Measurements from ENCODE around the gene COL2A1.

COL2A1 gene

GRCh38 chr12:47988073-47989022 lies 15.9 kb downstream of the COL2A1 start:
- no peak for DNase-seq

GRCh38 chr12:47987411-47988072 lies 16.7 kb downstream of the COL2A1 start:
- DNase-seq = no peak

DNA sequence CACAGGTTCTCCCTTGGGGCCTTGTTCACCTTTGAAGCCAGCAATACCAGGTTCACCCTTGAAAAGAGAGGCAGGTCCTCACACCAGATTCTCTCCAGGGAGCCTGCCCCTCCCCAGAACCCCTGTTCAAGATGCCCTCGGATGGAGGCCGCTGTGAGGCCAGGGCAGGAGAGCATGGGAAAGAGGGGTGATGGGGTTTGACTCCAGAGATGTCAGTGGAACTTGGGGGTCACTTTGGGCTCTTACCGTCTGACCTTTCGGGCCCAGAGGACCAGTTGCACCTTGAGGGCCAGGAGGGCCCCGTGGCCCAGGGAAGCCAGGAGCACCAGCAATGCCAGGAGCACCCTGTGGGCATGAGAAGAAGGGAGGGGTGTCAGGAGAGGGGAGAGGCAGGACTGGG lies 17.4 kb downstream of the COL2A1 start:
- DNase-seq = no peak

GRCh38 chr12:47986291-47986660 lies 18.0 kb downstream of the COL2A1 start:
- DNase-seq = no peak

GRCh38 chr12:47985596-47986290 lies 18.5 kb downstream of the COL2A1 start:
- DNase-seq = no peak

DNA sequence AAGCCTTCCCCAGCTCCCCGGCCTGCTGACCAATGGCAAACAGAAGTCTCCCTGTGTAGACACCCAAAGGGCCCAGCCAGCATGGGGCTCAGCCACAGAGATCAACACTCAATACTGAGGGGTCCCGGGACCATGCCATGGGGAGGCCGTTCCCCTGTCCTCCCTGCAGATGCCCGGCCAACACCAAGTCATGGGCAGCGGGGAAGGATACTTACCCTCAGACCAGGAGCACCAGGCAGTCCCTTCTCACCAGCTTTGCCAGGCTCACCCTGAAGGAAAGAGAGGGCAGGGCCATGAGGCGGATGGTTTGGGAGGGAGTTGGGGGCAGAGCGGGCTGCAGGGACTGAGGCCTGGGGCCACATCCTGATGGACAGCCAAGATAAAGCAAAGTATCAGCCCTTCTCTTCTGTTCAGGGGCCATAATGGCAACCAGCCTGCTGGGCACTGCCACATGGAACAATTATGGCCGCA lies 19.9 kb downstream of the COL2A1 start:
- DNase-seq = no peak

GRCh38 chr12:47983541-47984115 lies 20.6 kb downstream of the COL2A1 start:
- DNase-seq = no peak

- no peak for DNase-seq
Measured at GRCh38 chr12:47982770-47983169, 21.5 kb downstream of the COL2A1 start.

- DNase-seq = no peak
Measured at GRCh38 chr12:47982311-47982710, 22.0 kb downstream of the COL2A1 start.

GRCh38 chr12:47981496-47982260 lies 22.6 kb downstream of the COL2A1 start:
- no peak for DNase-seq

DNA sequence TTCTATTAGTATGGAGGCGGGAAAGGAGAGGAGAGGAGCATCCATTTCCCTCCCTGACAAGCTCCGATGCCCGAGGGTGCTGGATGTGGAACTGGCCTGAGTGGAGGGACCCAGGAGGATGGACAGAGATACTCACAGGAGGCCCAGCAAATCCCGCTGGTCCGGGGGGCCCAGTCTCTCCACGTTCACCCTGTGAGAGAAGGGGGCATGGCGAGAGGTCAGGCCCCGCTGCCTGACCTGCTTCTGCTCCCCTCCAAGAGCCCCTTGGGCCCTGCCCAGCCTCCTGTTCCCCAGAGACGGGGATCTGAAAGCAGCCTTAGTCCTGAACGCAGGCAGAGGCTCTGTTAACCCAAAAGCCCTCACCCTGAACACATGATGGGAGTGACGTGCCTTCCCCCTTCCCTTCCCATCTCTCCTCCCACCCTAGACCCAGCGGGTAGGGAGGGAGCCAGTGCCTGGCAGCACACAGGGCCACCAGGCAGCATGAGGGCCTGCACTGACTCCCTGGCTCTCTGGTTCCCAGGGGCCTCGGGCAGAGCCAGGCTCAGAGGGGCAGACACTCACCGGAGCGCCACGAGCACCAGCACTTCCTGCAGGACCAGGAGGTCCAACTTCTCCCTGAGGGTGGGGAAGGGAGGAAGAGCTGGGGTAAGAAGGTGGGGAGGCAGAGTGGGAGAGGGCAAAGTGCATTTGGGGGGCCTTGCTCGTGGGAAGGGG lies 23.3 kb downstream of the COL2A1 start:
- no peak for DNase-seq

- no peak for DNase-seq
Measured at GRCh38 chr12:47980197-47980596, 24.1 kb downstream of the COL2A1 start.

DNA sequence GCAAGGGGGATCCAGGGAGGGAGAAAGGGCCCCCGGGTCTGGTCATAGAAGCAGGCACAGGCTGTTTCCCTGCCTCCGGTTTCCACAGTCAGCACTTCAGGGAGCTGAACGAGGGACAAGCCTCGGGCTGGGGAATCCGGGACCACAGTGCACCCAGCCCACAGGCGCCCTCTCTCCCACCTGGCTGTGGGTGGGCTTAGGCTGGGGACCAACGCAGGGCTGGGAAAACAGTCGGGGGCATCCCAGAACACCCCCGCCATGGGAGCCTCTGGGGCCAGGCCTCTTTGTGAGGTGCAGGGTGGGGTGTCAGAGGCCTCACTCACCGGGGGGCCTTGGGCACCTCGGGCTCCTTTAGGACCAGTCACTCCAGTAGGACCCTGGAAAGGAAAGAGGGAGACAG lies 24.6 kb downstream of the COL2A1 start:
- DNase-seq = no peak

- no peak for DNase-seq
Measured at GRCh38 chr12:47979166-47979565, 25.1 kb downstream of the COL2A1 start.

GRCh38 chr12:47978598-47978873 lies 25.7 kb downstream of the COL2A1 start:
- DNase-seq = no peak

DNA sequence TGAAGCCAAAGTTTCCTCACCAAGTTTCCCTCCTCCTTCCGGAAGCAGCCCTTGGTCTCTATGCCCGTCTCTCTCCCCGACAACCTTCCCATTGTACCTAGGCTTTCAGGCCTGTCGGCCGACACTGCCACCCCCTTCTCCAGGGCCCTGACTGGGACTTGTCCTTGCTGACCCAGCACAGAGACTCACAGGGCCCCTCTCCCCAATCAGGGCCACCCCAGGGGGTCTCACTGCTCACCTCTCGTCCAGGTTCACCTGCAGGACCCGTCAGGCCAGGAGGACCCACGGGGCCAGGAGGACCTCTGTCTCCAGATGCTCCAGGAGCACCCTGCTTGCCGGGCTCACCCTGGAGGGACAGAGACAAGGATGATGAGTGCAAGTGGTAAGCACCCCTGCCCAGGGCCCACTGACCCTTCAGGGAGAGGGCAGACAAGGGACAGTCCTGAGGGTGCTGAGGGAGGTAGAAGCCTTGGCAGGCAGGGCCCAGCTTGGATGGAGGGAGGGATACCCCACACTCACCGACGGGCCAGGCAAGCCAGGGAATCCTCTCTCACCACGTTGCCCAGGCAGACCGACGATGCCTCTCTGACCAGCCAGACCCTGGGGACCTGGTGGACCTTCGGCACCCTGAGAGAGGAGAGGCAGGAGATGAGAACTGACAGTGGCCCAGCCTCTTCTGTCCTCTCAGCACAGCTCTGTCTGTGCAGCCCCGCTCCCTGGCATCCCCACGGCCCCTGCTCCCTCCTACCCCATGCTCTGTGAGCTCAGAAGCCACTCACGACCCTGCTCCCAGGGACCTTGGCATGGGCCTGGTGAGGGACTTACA lies 26.3 kb downstream of the COL2A1 start:
- no peak for DNase-seq

DNA sequence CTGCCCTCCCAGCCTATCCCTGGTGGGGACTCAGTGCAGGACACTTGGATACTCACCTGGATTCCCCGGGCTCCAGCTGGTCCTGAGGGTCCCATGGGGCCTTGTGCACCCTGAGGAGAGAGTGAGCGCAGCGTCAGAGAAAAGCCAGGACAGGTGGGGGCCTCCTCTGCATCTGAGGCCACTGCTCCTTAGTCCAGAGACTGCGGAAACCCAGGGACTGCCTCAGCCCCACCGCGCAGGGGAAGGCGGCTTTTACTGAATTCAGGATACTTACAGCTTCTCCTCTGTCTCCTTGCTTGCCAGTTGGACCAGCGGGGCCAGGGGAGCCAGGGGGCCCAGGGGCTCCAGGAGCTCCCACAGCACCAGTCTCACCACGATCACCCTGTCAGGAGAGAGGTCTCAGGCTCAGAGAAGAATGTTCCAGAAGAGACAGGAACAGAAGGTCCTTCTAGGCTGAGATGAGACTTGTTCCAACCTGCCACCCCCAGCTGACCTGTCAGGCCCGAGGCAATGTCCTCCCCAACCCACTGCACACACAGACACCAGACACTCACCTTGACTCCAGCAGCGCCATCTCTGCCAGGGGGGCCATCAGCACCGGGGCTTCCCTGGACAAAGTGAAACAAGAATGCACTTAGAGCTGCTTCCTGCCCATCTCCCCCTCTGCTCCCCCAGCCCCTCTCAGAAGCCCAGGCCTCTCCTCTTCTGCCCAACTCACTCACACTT lies 27.1 kb downstream of the COL2A1 start:
- no peak for DNase-seq

GRCh38 chr12:47975816-47976215 lies 28.5 kb downstream of the COL2A1 start:
- no peak for DNase-seq

DNA sequence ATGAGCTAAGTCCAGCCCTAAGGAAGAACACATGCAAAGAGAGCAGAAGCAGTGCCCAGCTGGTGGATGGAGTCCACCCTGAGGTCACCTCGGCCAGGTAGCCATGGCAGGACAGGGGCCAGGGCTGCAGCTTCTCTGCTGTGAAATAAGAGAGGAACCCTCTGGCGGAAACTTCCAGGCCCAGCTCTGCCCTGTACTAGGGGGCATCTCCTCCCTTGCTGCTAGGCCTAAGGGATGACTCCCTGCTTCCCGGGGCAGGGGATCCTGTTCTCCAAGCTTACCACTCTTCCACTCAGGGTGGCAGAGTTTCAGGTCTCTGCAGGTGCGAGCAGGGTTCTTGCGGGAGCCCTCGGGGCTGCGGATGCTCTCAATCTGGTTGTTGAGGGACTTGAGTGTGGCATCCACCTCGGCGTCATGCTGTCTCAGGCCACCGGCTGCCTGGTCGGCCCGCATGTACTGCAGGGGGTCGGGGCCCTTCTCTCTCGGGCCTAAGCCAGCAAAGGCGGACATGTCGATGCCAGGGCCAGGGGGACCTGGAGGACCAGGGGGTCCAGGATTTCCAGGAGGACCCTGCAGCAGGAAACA lies 29.1 kb downstream of the COL2A1 start:
- no peak for DNase-seq

- DNase-seq = no peak
Measured at GRCh38 chr12:47973870-47974269, 30.4 kb downstream of the COL2A1 start.
